ENCODE data around the gene SMAP2.

- no peak for TF ChIP-seq CTCF (optimal IDR thresholded peaks at IDR 0.05 in 1 of 3, IDR thresholded peaks at IDR 0.05 in 1 of 3, conservative IDR thresholded peaks at IDR 0.05 in 1 of 3; ENCODE audit: extremely low read depth in 1 of 3, insufficient read depth in 2 of 3, low read length in 3 of 3)
- TF ChIP-seq EZH2 (IDR thresholded peaks at IDR 0.05; ENCODE audit: low read length), result no peak
Observed at GRCh38 chr1:40399984-40400704, 26.6 kb downstream of the SMAP2 start.

Measured in keratinocyte (primary cell).